Gastroesophageal sphincter (tissue), 3 donors: Measurements from ENCODE around the gene MKRN2.

ENCODE experiments used
- POLR2A ChIP-seq, 2 donors: fragments of 450-650 bp; IDR thresholded peaks; one replicate each; pipeline ENCODE4 v1.6.1; 2017; ENCODE audit warnings: antibody characterized with exemption in 2 of 2, mild to moderate bottlenecking in 2 of 2, moderate library complexity in 1 of 2
- TF ChIP-seq, protein P1 (sequence below), 4 experiments: fragments of 200-600 bp in 2 of 4; fragments of 450-650 bp in 2 of 4; sonication (generic) in 1 of 4; IDR thresholded peaks; one replicate each; pipeline ENCODE4 v1.5.1; 2017 to 2019; ENCODE audit warnings: antibody characterized with exemption in 4 of 4, mild to moderate bottlenecking in 2 of 4, moderate library complexity in 2 of 4

DNA sequence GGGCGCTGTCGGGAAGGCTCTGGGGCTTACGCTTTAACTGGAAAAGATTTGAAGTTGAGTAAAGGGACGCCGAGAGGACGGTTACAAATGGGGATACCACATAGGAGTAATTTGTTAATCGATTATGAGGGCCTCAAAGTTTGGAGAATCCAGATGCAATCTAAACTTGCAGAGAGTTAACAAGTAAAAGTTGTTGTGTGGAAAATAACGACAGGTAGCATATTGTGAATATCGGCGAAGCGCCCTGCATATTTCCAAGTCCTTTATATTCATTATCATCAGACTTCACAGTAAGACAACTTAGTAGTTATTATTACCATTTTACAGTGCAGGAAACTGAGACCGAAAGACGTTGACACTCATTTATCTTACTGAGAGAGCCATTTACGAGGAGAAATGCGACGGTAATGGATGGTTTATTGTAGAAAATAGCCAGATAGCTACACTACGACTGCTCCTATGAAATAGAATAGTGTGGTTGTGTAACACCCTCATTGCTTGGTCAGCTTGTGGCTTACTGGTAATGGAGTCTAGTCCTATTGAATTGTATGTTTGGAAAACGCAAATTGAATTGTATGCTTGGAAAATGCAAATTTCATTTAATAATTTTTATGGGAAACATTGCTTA is 700 bp downstream of the MKRN2 start:
- no peak for TF ChIP-seq POLR2A (IDR thresholded peaks at IDR 0.05)
- TF ChIP-seq, protein P1, sequence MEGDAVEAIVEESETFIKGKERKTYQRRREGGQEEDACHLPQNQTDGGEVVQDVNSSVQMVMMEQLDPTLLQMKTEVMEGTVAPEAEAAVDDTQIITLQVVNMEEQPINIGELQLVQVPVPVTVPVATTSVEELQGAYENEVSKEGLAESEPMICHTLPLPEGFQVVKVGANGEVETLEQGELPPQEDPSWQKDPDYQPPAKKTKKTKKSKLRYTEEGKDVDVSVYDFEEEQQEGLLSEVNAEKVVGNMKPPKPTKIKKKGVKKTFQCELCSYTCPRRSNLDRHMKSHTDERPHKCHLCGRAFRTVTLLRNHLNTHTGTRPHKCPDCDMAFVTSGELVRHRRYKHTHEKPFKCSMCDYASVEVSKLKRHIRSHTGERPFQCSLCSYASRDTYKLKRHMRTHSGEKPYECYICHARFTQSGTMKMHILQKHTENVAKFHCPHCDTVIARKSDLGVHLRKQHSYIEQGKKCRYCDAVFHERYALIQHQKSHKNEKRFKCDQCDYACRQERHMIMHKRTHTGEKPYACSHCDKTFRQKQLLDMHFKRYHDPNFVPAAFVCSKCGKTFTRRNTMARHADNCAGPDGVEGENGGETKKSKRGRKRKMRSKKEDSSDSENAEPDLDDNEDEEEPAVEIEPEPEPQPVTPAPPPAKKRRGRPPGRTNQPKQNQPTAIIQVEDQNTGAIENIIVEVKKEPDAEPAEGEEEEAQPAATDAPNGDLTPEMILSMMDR (IDR thresholded peaks at IDR 0.05): no peak
